Tibial nerve (tissue), 4 donors: ENCODE measurements around the gene RNF141. TPM values are rescaled to one million over a fixed set of nuclear protein-coding genes. Genes with fewer than 3 reads are reported as not detected.

Experiments
- DNase-seq, 2 donors: peaks; one replicate each; pipeline ENCODE4 v3.0.0-alpha.2; 2019; ENCODE audit warnings: low spot score in 2 of 2
- H3K27ac ChIP-seq, 4 donors: fragments of 200-600 bp; sonication (generic) in 3 of 4; one replicate each; pipeline ENCODE4 v1.5.1; 2017 to 2019; ENCODE audit warnings: mild to moderate bottlenecking in 1 of 4
- H3K27me3 ChIP-seq, 2 donors: fragments of 200-600 bp; sonication (generic) in 1 of 2; one replicate each; pipeline versions ENCODE4 v1.5.1 to v1.6.0; 2017 to 2019
- H3K36me3 ChIP-seq, 3 donors: fragments of 200-600 bp; sonication (generic); one replicate each; pipeline ENCODE4 v1.5.1; 2018 to 2019
- H3K4me1 ChIP-seq, 4 donors: fragments of 200-600 bp; sonication (generic) in 3 of 4; one replicate each; pipeline ENCODE4 v1.5.1; 2017 to 2019
- H3K4me3 ChIP-seq, 4 donors: fragments of 200-600 bp; sonication (generic) in 3 of 4; one replicate each; pipeline ENCODE4 v1.5.1; 2017 to 2019; ENCODE audit warnings: mild to moderate bottlenecking in 1 of 4, moderate library complexity in 1 of 4
- H3K9me3 ChIP-seq, 4 donors: fragments of 200-600 bp; sonication (generic) in 3 of 4; one replicate each; pipeline ENCODE4 v1.5.1; 2017 to 2019
- CTCF ChIP-seq, 5 experiments: fragments of 200-600 bp in 3 of 5; fragments of 450-650 bp in 2 of 5; sonication (generic) in 3 of 5; IDR thresholded peaks; one replicate each; pipeline ENCODE4 v1.5.1; 2016 to 2019; ENCODE audit warnings: antibody characterized with exemption in 5 of 5, mild to moderate bottlenecking in 3 of 5, moderate library complexity in 2 of 5
- EP300 ChIP-seq, 2 donors: sonication (generic); formaldehyde crosslinking; IDR thresholded peaks; one replicate each; pipeline ENCODE4 v1.6.1; 2017; ENCODE audit warnings: antibody characterized with exemption in 2 of 2, mild to moderate bottlenecking in 1 of 2
- POLR2A ChIP-seq, 2 donors: fragments of 450-650 bp; IDR thresholded peaks; one replicate each; pipeline ENCODE4 v1.6.1; 2017; ENCODE audit warnings: antibody characterized with exemption in 2 of 2, mild to moderate bottlenecking in 2 of 2, moderate library complexity in 2 of 2
- WGBS, 2 donors: methylation state at CpG; one replicate each; pipeline ENCODE4 v1.1.5; 2018; 5-methylcytosine and 5-hydroxymethylcytosine counted together
- total RNA-seq, 4 donors: library from RNA; depleted of rRNA; stranded (reverse); fragments of >200 nt; gene quantifications; one replicate each; pipeline ENCODE4 v1.1.0, GENCODE V29; 2016

The RNF141 gene
- total RNA-seq, 4 donors from 2014 or later, result 27.6 to 49.2 (median 40.5) TPM

DNA sequence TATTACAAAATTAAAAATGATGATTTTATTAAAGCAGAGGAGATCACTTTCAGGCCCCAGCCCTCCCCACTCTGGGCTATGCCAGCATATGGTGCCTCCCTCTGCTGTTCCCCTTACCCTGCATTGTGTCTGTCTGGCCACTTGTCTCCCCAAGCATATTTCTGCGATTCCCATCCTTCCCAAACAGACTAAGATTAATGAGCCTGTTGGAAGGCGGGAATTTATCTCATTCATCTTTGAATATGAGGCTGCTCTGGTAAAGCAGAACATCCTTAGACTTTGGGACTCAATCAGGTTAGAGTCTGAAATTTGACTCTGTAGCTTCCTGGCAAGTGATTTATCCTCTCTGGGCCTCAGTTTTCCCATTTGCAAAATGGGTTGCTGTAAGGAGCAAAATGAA is 60.2 kb downstream of the RNF141 start:
- Histone ChIP-seq H3K36me3 (no peaks in the 10 kb centered on the region), H3K27me3 (no peaks in the 10 kb centered on the region), H3K4me3 (no peak overlapping the region), H3K9me3 (no peaks in the 10 kb centered on the region), H3K4me1 (no peaks in the 10 kb centered on the region), H3K27ac (no peak overlapping the region)
- no peak for DNase-seq
- WGBS, 2 donors, result 77 to 85% methylated on average over 2 of the region's 2 CpGs
- no peak for TF ChIP-seq POLR2A (IDR thresholded peaks at IDR 0.05)
- no peak for TF ChIP-seq EP300 (IDR thresholded peaks at IDR 0.05)
- no peak for TF ChIP-seq CTCF (IDR thresholded peaks at IDR 0.05)

DNA sequence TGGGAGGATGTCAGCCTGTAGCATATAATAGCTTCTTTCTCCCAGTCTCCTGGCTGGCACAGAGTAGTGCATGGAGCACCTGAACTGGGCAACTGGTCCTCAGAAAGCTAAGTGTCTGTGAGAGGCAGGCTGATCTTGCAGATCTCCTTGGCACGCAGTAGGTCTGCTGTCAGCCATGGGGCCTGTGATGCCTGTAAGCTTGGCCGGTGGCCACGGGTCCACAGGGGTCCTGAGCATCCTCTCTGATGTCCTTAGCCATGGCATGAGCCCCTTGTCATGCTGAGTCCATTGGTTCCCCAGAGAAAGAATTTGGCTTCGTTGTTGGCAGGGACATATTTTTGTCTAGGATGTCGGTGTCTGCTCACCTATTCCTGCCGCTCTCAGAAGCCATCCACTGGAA is 61.0 kb downstream of the RNF141 start:
- DNase-seq, result no peak
- Histone ChIP-seq H3K27me3 (no peaks in the 10 kb centered on the region), H3K4me3 (no peak overlapping the region), H3K9me3 (no peaks in the 10 kb centered on the region), H3K36me3 (no peaks in the 10 kb centered on the region), H3K27ac (no peak overlapping the region), H3K4me1 (no peaks in the 10 kb centered on the region)
- no peak for TF ChIP-seq CTCF (IDR thresholded peaks at IDR 0.05)
- no peak for TF ChIP-seq EP300 (IDR thresholded peaks at IDR 0.05)
- no peak for TF ChIP-seq POLR2A (IDR thresholded peaks at IDR 0.05)
- 90 to 91% methylated on average over 6 of the region's 6 CpGs for WGBS, 2 donors

GRCh38 chr11:10478574-10479550 is 62.1 kb downstream of the RNF141 start:
- Histone ChIP-seq H3K27me3 (no peaks in the 10 kb centered on the region), H3K36me3 (no peaks in the 10 kb centered on the region), H3K4me1 (no peaks in the 10 kb centered on the region), H3K4me3 (no peak overlapping the region), H3K9me3 (no peaks in the 10 kb centered on the region), H3K27ac (no peak overlapping the region)
- DNase-seq, result no peak
- whole genome bisulfite sequencing, 2 donors, result 83 to 89% methylated on average over 16 of the region's 16 CpGs
- TF ChIP-seq CTCF (IDR thresholded peaks at IDR 0.05) (no peak), EP300 (IDR thresholded peaks at IDR 0.05) (no peak), POLR2A (IDR thresholded peaks at IDR 0.05) (no peak)

DNA sequence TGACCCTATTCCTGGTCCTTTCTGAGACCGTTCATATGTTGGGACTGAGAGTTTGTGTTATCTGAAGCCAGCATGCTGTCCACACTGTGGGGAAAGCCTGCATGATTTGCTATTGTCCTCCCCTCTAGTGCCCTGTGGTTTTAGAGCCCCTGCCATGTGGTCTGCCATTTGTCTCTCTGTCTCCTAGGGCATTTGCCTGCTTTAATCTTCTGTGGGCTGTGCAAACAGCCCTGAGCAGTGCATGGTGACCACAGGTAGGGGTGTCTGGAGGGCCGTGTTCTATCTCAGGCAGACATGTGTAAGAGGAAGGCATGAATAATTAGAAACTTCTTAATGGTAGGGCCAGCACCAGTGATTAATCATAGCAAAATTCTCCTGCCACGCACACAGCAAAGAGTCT is 62.9 kb downstream of the RNF141 start:
- DNase-seq, result no peak
- no peaks in the 10 kb centered on the region for H3K36me3 ChIP-seq
- no peak overlapping the region for H3K4me3 ChIP-seq
- H3K27ac ChIP-seq, result no peak overlapping the region
- H3K9me3 ChIP-seq, result no peaks in the 10 kb centered on the region
- no peaks in the 10 kb centered on the region for H3K27me3 ChIP-seq
- TF ChIP-seq CTCF (IDR thresholded peaks at IDR 0.05), result no peak
- no peak for TF ChIP-seq EP300 (IDR thresholded peaks at IDR 0.05)
- TF ChIP-seq POLR2A (IDR thresholded peaks at IDR 0.05), result no peak
- H3K4me1 ChIP-seq, result no peaks in the 10 kb centered on the region
- 58 to 78% methylated on average over 3 of the region's 3 CpGs for WGBS, 2 donors

- Histone ChIP-seq H3K9me3 (no peaks in the 10 kb centered on the region), H3K4me1 (no peaks in the 10 kb centered on the region), H3K36me3 (no peaks in the 10 kb centered on the region), H3K27me3 (no peaks in the 10 kb centered on the region), H3K27ac (no peak overlapping the region), H3K4me3 (no peak overlapping the region)
- no peak for DNase-seq
- 91 to 93% methylated on average over 3 to 8 of the region's 8 CpGs for WGBS, 2 donors
- TF ChIP-seq CTCF (IDR thresholded peaks at IDR 0.05), result no peak
- no peak for TF ChIP-seq POLR2A (IDR thresholded peaks at IDR 0.05)
- no peak for TF ChIP-seq EP300 (IDR thresholded peaks at IDR 0.05)
Observed at GRCh38 chr11:10477690-10478046, 63.3 kb downstream of the RNF141 start.
